HCT116 (cell line): Measurements from ENCODE around the gene LSM2.

Experiments used
- EZH2phosphoT487 ChIP-seq: fragments of 200-600 bp; IDR thresholded peaks from 2 replicates; pipeline ENCODE4 v1.6.1; 2018; ENCODE audit warnings: antibody characterized with exemption, borderline replicate concordance
- FOSL1 ChIP-seq: IDR thresholded peaks from 2 replicates; pipeline ENCODE4 v1.6.1; 2012; ENCODE audit warnings: low read depth
- JUND ChIP-seq: IDR thresholded peaks from 2 replicates; pipeline ENCODE4 v1.6.1; 2012
- POLR2A ChIP-seq: IDR thresholded peaks from 2 replicates; pipeline ENCODE4 v1.7.0; 2011; ENCODE audit warnings: borderline replicate concordance; ENCODE audit not compliant: insufficient read depth, insufficient read length; ENCODE audit errors: extremely low read depth
- POLR2AphosphoS5 ChIP-seq: IDR thresholded peaks from 2 replicates; pipeline ENCODE4 v1.6.1; 2011; ENCODE audit warnings: mild to moderate bottlenecking, low read depth, low read length, moderate library complexity
- RAD21 ChIP-seq: IDR thresholded peaks from 2 replicates; pipeline ENCODE4 v1.6.1; 2012; ENCODE audit warnings: low read depth, mild to moderate bottlenecking
- SP1 ChIP-seq: IDR thresholded peaks from 2 replicates; pipeline ENCODE4 v1.6.1; 2012; ENCODE audit warnings: low read depth
- ZFX ChIP-seq: fragments of 450-650 bp; IDR thresholded peaks from 2 replicates; pipeline ENCODE4 v1.6.1; 2017
- TF ChIP-seq, protein P1 (sequence below), 3 experiments: fragments of 200-600 bp in 1 of 3; sonication (generic) in 1 of 3; IDR thresholded peaks in 2 of 3; conservative IDR thresholded peaks in 1 of 3; 2 replicates each; pipeline ENCODE4 v1.5.1; 2012 to 2017; ENCODE audit warnings: low read depth in 2 of 3, low read length in 2 of 3, antibody characterized with exemption in 1 of 3, borderline replicate concordance in 1 of 3, control low read depth in 1 of 3, mild to moderate bottlenecking in 1 of 3, mixed read lengths in 1 of 3, mixed run types in 1 of 3, moderate library complexity in 1 of 3; ENCODE audit not compliant: insufficient read depth in 1 of 3
- TF ChIP-seq, protein P2 (sequence below): IDR thresholded peaks from 2 replicates; pipeline ENCODE4 v1.6.1; 2012
- TF ChIP-seq, protein P3 (sequence below): IDR thresholded peaks from 2 replicates; pipeline ENCODE4 v1.6.1; 2012
- TF ChIP-seq, protein P4 (sequence below): IDR thresholded peaks from 2 replicates; pipeline ENCODE4 v1.6.1; 2012; ENCODE audit warnings: low read depth

DNA sequence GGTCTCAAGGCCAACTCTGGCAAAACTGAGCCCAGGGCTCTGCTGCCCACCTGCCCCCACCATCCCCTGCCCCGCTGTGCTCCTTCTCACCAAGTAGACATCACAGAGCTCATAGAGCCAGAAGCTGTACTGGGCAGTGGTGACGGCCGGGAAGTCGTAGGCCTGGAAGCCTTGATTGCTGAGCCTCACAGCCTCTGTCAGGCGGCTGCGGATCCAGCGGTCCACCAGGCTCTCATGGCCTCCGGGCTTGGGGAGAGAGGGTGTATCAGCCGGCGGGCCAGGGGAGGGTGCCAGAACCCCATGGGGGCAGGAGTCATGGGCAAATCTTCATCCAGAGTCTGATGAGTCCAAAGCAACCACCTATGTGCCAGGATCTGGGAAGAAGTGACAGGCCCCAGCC is 26.9 kb downstream of the LSM2 start:
- TF ChIP-seq, protein P1, sequence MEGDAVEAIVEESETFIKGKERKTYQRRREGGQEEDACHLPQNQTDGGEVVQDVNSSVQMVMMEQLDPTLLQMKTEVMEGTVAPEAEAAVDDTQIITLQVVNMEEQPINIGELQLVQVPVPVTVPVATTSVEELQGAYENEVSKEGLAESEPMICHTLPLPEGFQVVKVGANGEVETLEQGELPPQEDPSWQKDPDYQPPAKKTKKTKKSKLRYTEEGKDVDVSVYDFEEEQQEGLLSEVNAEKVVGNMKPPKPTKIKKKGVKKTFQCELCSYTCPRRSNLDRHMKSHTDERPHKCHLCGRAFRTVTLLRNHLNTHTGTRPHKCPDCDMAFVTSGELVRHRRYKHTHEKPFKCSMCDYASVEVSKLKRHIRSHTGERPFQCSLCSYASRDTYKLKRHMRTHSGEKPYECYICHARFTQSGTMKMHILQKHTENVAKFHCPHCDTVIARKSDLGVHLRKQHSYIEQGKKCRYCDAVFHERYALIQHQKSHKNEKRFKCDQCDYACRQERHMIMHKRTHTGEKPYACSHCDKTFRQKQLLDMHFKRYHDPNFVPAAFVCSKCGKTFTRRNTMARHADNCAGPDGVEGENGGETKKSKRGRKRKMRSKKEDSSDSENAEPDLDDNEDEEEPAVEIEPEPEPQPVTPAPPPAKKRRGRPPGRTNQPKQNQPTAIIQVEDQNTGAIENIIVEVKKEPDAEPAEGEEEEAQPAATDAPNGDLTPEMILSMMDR (IDR thresholded peaks at IDR 0.05 in 2 of 3, conservative IDR thresholded peaks at IDR 0.05 in 1 of 3; ENCODE audit: borderline replicate concordance in 1 of 3, insufficient read depth in 1 of 3, low read depth in 2 of 3, low read length in 2 of 3) = no peak
- TF ChIP-seq POLR2AphosphoS5 (no peak), EZH2phosphoT487 (no peak), POLR2A (no peak), FOSL1 (no peak), JUND (no peak), SP1 (no peak), ZFX (no peak), RAD21 (no peak)
- TF ChIP-seq, protein P2, sequence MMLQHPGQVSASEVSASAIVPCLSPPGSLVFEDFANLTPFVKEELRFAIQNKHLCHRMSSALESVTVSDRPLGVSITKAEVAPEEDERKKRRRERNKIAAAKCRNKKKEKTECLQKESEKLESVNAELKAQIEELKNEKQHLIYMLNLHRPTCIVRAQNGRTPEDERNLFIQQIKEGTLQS = no peak
- TF ChIP-seq, protein P3, sequence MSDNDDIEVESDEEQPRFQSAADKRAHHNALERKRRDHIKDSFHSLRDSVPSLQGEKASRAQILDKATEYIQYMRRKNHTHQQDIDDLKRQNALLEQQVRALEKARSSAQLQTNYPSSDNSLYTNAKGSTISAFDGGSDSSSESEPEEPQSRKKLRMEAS = no peak
- TF ChIP-seq, protein P4, sequence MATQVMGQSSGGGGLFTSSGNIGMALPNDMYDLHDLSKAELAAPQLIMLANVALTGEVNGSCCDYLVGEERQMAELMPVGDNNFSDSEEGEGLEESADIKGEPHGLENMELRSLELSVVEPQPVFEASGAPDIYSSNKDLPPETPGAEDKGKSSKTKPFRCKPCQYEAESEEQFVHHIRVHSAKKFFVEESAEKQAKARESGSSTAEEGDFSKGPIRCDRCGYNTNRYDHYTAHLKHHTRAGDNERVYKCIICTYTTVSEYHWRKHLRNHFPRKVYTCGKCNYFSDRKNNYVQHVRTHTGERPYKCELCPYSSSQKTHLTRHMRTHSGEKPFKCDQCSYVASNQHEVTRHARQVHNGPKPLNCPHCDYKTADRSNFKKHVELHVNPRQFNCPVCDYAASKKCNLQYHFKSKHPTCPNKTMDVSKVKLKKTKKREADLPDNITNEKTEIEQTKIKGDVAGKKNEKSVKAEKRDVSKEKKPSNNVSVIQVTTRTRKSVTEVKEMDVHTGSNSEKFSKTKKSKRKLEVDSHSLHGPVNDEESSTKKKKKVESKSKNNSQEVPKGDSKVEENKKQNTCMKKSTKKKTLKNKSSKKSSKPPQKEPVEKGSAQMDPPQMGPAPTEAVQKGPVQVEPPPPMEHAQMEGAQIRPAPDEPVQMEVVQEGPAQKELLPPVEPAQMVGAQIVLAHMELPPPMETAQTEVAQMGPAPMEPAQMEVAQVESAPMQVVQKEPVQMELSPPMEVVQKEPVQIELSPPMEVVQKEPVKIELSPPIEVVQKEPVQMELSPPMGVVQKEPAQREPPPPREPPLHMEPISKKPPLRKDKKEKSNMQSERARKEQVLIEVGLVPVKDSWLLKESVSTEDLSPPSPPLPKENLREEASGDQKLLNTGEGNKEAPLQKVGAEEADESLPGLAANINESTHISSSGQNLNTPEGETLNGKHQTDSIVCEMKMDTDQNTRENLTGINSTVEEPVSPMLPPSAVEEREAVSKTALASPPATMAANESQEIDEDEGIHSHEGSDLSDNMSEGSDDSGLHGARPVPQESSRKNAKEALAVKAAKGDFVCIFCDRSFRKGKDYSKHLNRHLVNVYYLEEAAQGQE = no peak
